IPS-NIHi7 (cell line): Measurements from ENCODE around the gene NR1D1.

Source experiments
- DNase-seq: peaks from one replicate; pipeline ENCODE4 v3.0.0; 2012; ENCODE audit warnings: mixed read lengths; ENCODE audit errors: extremely low spot score

NR1D1 gene

DNA sequence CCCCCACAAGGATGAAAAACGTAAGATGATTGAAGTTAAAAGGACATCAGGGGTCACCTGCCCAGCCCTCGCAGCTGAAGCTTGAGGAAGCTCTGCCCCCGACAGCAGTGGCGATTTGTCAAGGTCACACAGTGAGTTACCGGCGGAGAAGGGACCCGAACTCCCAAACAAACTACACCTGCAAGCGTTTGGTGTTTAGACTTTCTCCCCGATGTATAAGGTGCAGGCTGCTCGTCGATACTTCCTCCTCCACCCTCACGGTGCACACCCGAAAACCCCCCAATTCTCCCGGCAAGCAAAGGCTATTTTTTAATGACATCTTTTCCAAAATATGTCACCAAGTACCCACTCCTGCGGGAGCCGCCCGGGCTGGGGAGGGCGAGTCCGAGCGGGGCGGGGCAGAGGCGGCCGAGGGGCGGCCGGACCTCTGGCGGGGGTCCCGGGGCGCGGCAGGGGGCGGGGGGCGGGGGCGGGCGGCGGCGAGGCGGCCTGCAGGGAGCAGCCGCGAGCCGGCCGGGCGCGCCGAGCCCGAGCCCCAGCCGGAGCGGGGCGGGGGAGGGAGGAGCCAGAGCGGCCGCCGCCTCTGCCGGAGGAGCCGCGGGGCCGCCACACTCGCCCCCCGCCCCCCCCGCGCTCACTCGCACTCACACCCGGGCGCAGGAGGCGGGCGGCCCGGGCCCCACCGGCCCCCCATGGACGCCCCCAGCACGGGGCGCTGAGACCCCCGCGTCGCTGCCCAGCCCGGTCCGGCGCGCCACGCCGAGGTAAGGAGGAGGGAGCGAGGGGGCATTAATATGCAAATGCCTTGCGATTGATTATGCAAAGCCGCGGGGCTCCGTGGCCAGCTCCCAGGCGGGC is 37.8 kb downstream of the NR1D1 start, which contains the start of gene THRA:
Gene THRA (plus strand): TSS at position 637 of the 858 bp plus-strand sequence. CDS start 11,524 bp downstream, outside the sequence.
- DNase-seq = peak; percentile 85

DNA sequence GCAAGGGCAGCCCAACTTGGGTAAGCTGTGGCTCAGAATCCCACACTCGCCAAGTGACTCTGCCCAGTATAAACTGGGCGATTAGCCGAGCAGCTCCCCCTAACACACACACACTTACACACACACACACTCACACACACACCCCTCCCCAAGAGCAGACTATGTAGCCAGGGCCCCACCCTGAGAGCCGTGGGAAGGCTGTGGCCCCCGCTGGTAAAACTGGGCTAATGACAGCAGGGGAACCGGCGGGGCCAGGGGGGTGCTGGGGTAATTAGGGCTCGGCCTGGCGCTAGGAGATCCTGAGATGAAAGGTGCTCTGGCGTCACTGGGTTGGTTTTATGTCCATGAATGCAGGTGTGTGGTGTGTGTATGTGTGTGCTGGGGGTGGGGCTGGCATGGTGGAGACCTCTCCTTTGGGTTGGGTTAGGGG is 38.8 kb downstream of the NR1D1 start:
- no peak for DNase-seq

DNA sequence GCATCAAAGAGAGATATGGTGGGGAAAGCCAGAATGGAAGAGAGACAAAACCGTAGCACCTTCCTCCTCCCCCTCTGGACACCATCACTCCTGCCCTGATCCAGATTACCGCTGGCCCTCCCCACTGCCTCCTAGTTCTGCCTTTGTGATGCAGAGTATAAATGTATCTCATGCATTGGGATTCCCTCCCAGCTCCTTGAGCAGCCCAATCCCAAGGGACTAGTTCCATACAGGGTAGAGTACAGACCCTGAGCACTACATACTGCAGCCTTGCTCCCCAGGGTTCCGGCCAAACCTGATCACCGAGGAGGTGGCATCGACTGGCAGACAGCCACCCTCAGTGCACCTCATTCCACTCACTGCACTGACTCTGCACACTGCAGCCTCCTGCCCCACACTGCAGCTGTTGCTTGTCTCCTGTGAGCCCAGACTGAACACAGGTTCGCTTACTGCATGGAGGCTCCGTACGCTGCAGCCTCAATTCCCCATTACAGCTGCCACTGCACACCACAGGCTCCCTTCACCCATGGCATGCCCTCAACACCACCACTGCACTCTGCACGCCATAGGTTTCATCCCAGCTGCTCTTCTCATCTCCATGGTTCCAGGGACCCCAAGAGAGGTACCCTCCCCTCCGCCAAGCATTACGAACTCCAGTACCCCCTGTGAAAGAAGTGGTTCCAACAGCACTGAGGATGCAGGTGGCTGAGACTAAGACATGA is 39.3 kb downstream of the NR1D1 start:
- DNase-seq = no peak

DNA sequence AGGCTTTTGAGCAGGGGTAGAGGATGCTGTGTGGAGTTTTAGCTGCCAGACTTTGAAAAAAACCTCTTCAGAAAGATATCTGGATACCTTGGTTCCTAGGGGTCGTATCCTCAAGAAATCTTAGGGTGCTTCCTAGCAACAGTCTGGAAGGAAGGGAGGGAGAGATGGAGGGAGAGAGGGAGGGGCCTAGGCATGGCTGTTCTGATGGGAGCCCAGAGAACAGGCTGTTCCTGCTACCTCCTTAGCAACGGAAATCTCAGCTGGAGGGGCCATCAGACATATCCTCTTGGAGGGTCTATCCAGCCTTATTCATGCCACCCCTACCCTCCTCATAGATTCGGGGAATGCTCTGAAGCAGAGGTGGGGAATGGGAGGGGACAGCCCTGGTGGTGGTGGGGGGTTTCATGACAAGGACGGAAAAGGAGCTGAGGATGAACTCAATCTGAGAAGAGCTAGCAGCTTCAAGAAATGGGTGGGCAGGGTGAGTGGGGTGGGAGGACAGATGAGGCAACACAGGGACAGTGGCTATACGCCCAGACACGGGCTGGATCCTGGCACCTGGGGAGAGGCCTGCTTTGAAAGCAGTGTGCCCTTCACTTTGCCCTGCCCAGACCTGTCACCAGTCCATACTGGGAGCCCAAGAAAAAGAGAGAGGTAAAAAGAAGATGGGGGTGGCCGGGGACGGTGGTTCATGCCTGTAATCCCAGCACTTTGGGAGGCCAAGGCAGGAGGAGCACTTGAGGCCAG is 40.5 kb downstream of the NR1D1 start:
- DNase-seq = no peak

DNA sequence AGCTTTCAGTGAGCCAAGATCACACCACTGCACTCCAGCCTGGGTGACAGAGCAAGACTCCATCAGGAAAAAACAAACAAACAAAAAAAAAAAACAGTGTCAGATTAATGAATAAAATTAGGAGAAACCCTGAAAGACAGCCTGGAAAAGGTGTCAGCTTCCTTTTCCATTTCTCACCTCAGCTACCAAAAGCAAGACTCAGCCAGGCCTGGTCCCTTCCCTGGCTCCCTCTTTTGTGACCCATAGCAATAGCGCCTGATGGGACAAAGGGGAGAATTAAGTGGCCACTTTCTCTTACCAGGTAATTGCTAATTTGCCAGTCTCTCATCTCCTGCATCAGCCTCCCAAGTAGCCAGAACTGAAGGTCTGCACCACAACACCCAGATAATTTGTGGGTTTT is 41.5 kb downstream of the NR1D1 start:
- no peak for DNase-seq

DNA sequence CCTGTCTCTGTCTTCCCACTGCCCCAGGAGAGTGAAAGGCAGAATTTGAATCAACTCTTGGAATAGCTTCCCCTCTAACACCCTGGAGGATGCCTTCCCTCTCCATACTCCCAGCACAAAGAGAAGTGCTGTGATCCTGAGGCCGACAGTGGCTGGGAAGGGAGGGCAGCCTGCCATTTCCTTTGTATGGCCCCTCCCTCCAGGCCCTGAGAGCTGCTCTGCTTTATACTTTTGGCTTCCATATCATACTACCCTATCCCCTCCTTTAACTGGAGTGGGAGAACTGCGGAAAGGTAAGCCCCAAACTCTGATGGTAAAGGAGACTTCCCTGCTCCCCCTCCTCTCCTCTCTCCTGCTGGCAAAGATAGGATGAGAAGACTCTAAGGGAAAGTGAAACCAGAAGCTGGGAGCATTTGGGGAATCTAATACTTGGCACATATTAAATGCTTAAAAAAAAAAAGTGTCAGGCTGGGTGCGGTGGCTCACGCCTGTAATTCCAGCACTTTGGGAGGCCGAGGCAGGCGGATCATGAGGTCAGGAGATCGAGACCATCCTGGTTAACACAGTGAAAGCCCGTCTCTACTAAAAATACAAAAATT is 42.1 kb downstream of the NR1D1 start:
- DNase-seq = no peak

DNA sequence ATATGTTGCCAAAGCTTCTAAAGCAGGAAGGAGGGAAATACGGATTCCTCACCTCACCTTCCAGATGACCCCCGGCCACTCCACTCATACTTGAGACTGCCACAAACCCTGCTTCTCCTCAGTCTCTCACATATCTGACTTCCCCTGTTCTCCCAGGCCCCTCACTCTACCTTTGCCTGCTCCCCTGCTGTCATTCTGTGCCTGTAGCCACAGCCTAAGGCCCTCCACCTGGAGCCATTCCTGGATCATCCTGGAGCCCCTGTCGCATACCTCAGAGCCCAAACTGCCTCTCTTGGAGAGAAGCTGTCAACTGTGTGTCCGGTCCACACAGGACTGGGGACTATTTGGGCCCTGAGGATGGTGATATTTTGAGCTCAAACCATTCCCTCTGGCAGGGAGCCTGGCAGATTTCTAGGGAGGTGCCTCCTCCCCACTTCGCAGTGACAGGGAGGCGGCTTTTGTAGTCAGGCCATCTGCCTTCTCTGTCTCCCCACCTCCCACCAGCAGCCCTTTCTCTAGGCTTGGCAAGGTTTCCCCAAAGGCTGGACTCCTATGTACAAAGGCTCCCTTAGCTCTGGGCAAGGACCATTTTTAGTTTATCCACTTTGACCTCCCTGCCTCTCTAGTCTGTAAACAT is 43.9 kb downstream of the NR1D1 start:
- no peak for DNase-seq
